Measurements from ENCODE around the gene STAB1. TPM values are rescaled to one million over a fixed set of nuclear protein-coding genes. Genes with fewer than 3 reads are reported as not detected.
A peak's percentile ranks its signal among the peaks of the same experiment; 100 is the strongest.

STAB1 gene
- total and polyA plus RNA-seq, 2 donors (not counting 1 experiment from before 2014, with no cell fraction given), result under 0.01 to 0.09 TPM

DNA sequence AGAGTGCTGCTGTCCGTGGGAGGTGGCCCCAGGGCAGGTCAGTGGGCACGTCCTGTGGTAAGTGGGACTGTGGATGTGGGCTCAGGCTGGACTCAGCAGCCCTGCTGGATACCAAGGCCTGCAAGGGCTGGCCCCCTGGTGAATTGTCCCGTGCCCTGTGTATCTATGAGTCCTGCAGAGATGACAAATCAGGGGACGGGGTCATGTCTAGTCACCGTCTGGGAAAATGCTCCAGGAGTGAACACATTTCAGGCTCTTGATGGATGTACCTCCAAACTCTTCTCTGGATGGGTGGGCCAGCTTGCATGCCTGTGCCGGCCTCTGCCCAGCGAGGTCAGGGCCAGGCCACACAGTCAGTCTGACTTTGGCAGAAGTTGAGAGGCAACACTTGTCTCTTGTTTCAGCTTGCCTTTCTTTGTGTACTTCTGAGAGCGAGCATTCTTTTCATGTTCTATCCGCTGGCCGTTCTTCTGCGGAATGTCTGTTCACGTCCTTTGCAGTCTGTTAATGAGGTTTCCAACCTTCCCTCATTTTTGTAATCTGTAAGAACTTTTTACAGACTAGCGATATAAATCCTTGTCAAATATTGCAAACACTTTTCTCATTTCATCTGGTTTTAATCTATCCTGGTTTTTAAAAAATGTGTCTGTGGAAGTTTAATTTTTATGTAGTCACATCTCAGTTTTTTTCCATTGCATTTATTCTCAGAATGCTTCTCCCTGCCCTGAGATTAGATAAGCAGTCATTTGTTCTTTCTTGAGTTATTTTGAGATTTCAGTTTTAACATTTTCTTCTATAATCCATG is 11.4 kb upstream of the STAB1 start:
- DNase-seq (ENCODE audit: low read depth in 2 of 2), result peak; percentile 67 to 84
- Histone ChIP-seq H3K9ac (ENCODE audit: insufficient read depth, low read length) (no peak overlapping the region), H3K4me3 (replicated peaks in 1 of 4; ENCODE audit: control extremely low read depth in 1 of 4, insufficient read depth in 1 of 4, low read depth in 3 of 4, low read length in 4 of 4) (no peak overlapping the region), H3K4me1 (ENCODE audit: control insufficient read depth, extremely low read depth, insufficient read depth, low read length) (peaks cover 17% of the 10 kb centered on the region), H3K4me2 (ENCODE audit: extremely low read depth, insufficient read depth, low read length) (peak overlapping the region; percentile 51), H3K36me3 (ENCODE audit: control insufficient read depth, insufficient read depth, low read length) (peaks cover 52% of the 10 kb centered on the region), H3K27me3 (ENCODE audit: control insufficient read depth, insufficient read depth, low read length) (no peaks in the 10 kb centered on the region), H4K20me1 (ENCODE audit: control insufficient read depth, extremely low read depth, insufficient read depth, low read length) (no peaks in the 10 kb centered on the region), H2AFZ (ENCODE audit: low read length) (no peak overlapping the region), H3K79me2 (ENCODE audit: control insufficient read depth, insufficient read depth, low read length) (no peaks in the 10 kb centered on the region), H3K27ac (ENCODE audit: insufficient read depth, low read length) (peak overlapping the region; percentile 61), H3K9me3 (ENCODE audit: control insufficient read depth, insufficient read depth, low read depth, low read length) (no peaks in the 10 kb centered on the region)
- TF ChIP-seq EZH2 (IDR thresholded peaks at IDR 0.05; ENCODE audit: low read length, missing control alignments), result no peak
- TF ChIP-seq, protein P1, sequence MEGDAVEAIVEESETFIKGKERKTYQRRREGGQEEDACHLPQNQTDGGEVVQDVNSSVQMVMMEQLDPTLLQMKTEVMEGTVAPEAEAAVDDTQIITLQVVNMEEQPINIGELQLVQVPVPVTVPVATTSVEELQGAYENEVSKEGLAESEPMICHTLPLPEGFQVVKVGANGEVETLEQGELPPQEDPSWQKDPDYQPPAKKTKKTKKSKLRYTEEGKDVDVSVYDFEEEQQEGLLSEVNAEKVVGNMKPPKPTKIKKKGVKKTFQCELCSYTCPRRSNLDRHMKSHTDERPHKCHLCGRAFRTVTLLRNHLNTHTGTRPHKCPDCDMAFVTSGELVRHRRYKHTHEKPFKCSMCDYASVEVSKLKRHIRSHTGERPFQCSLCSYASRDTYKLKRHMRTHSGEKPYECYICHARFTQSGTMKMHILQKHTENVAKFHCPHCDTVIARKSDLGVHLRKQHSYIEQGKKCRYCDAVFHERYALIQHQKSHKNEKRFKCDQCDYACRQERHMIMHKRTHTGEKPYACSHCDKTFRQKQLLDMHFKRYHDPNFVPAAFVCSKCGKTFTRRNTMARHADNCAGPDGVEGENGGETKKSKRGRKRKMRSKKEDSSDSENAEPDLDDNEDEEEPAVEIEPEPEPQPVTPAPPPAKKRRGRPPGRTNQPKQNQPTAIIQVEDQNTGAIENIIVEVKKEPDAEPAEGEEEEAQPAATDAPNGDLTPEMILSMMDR (conservative IDR thresholded peaks at IDR 0.05 in 1 of 2, IDR thresholded peaks at IDR 0.05 in 1 of 2; ENCODE audit: low read depth in 1 of 2, low read length in 2 of 2), result no peak

DNA sequence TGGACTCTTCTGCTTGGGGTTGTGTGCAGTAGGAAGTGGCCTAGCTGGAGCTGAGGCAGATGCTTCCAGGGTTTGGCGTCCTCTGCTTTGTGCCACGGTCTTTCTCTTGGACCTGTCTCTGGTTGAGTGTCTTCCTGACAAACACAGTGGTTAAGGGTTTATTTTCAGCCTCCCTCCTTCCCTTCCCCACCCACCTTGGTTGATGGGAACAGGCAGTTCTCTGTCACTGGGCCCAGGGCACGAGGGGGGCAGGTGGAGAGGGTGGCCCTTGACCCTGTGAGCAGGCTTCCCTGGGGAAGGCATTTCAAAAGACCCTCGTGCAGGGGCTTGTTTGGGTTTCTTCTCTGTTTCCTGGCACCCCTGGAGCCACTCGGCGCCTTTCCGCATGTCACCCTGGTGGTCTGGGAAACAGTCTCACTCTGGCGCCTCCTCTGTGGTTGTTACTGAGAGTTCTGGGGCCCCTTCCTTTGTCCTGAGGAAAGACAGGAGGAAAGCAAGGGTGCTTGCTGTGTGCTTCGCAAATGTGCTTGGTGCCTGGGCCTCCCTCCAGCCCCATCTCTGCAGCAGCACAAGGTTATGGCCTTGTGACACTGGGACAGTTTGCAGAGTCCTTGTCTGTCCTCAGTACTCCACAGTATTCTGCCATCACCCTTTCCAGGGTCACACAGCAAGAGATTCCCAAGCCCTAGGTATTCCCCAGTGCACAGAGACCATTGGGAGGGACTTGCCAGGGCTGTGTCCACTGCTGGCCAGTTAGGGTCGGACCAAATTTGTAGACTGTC is 10.3 kb upstream of the STAB1 start:
- no peaks in the 10 kb centered on the region for H3K9me3 ChIP-seq (ENCODE audit: control insufficient read depth, insufficient read depth, low read depth, low read length)
- no peak overlapping the region for H3K9ac ChIP-seq (ENCODE audit: insufficient read depth, low read length)
- no peak overlapping the region for H2AFZ ChIP-seq (ENCODE audit: low read length)
- no peak for DNase-seq (ENCODE audit: low read depth in 2 of 2)
- H3K4me3 ChIP-seq (replicated peaks in 1 of 4; ENCODE audit: control extremely low read depth in 1 of 4, insufficient read depth in 1 of 4, low read depth in 3 of 4, low read length in 4 of 4), result no peak overlapping the region
- peaks cover 60% of the 10 kb centered on the region for H3K36me3 ChIP-seq (ENCODE audit: control insufficient read depth, insufficient read depth, low read length)
- no peaks in the 10 kb centered on the region for H4K20me1 ChIP-seq (ENCODE audit: control insufficient read depth, extremely low read depth, insufficient read depth, low read length)
- H3K4me1 ChIP-seq (ENCODE audit: control insufficient read depth, extremely low read depth, insufficient read depth, low read length), result peaks cover 17% of the 10 kb centered on the region
- H3K27ac ChIP-seq (ENCODE audit: insufficient read depth, low read length), result no peak overlapping the region
- no peaks in the 10 kb centered on the region for H3K27me3 ChIP-seq (ENCODE audit: control insufficient read depth, insufficient read depth, low read length)
- no peak overlapping the region for H3K4me2 ChIP-seq (ENCODE audit: extremely low read depth, insufficient read depth, low read length)
- no peak for TF ChIP-seq EZH2 (IDR thresholded peaks at IDR 0.05; ENCODE audit: low read length, missing control alignments)
- no peaks in the 10 kb centered on the region for H3K79me2 ChIP-seq (ENCODE audit: control insufficient read depth, insufficient read depth, low read length)

- Histone ChIP-seq H3K36me3 (ENCODE audit: control insufficient read depth, insufficient read depth, low read length) (peaks cover 60% of the 10 kb centered on the region), H3K4me2 (ENCODE audit: extremely low read depth, insufficient read depth, low read length) (no peak overlapping the region), H2AFZ (ENCODE audit: low read length) (no peak overlapping the region)
Measured at GRCh38 chr3:52487050-52487787, 7.9 kb upstream of the STAB1 start.

More at GRCh38 chr3:52487050-52487787, 7.9 kb upstream of the STAB1 start:
- H3K79me2 ChIP-seq (ENCODE audit: control insufficient read depth, insufficient read depth, low read length), result no peaks in the 10 kb centered on the region
- H3K9ac ChIP-seq (ENCODE audit: insufficient read depth, low read length), result no peak overlapping the region
- H3K4me1 ChIP-seq (ENCODE audit: control insufficient read depth, extremely low read depth, insufficient read depth, low read length), result peaks cover 20% of the 10 kb centered on the region
- H3K27ac ChIP-seq (ENCODE audit: insufficient read depth, low read length), result no peak overlapping the region
- no peaks in the 10 kb centered on the region for H3K27me3 ChIP-seq (ENCODE audit: control insufficient read depth, insufficient read depth, low read length)
- H3K9me3 ChIP-seq (ENCODE audit: control insufficient read depth, insufficient read depth, low read depth, low read length), result no peaks in the 10 kb centered on the region
- no peaks in the 10 kb centered on the region for H4K20me1 ChIP-seq (ENCODE audit: control insufficient read depth, extremely low read depth, insufficient read depth, low read length)
- DNase-seq (ENCODE audit: low read depth in 2 of 2), result no peak
- TF ChIP-seq EZH2 (IDR thresholded peaks at IDR 0.05; ENCODE audit: low read length, missing control alignments), result no peak
- TF ChIP-seq, protein P1 (conservative IDR thresholded peaks at IDR 0.05 in 1 of 2, IDR thresholded peaks at IDR 0.05 in 1 of 2; ENCODE audit: low read depth in 1 of 2, low read length in 2 of 2), result no peak
- H3K4me3 ChIP-seq (replicated peaks in 1 of 4; ENCODE audit: control extremely low read depth in 1 of 4, insufficient read depth in 1 of 4, low read depth in 3 of 4, low read length in 4 of 4), result no peak overlapping the region
